SH-SY5Y (cell line): Measurements from ENCODE around the gene FXR2.

Source experiments
- GATA2 ChIP-seq: IDR thresholded peaks from 2 replicates; pipeline ENCODE4 v1.6.1; 2011; ENCODE audit warnings: mild to moderate bottlenecking, low read depth, low read length
- GATA3 ChIP-seq: IDR thresholded peaks from 2 replicates; pipeline ENCODE4 v1.6.1; 2011; ENCODE audit warnings: low read depth, mild to moderate bottlenecking, low read length, moderate library complexity

DNA sequence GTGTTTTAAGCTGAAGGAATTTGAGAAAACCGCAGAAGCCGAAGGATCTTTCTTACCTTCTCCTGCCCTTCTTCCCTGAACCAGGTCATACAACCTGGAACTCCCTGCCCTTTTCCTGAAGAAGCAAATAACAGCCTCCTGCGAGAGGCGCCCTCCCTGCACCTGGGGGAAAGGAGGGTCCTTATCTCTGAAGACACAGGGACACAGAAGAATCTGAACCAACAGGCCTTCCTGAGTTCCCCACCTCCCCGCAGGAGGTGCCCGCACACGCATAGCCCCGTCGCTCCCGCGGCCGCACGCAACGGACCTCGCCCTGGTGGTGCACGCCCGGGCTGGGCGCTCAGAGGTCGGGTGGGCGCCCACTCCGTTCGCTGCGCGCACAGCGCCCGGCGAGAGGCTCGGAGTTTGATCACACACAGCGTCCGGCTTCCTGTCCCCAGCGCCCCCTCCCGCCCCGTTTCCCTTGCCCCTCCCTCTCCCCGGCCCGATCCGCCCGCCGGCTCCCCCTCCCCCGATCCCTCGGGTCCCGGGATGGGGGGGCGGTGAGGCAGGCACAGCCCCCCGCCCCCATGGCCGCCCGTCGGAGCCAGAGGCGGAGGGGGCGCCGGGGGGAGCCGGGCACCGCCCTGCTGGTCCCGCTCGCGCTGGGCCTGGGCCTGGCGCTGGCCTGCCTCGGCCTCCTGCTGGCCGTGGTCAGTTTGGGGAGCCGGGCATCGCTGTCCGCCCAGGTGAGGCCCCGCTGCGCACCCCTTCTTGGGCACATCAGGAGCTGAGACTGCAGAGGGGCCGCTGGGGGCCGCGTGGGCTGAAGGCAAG, 65.9 kb downstream of the FXR2 start, which contains the start of gene TNFSF12:
- no peak for TF ChIP-seq GATA3
- no peak for TF ChIP-seq GATA2
